H9 (cell line): Measurements from ENCODE around the gene FUT1. TPM values are rescaled to one million over a fixed set of nuclear protein-coding genes. Genes with fewer than 3 reads are reported as not detected.

Source experiments
- DNase-seq: peaks from one replicate; pipeline ENCODE4 v3.0.0-alpha.2; 2017
- H2AFZ ChIP-seq: one replicate; pipeline ENCODE4 v1.6.1; 2013; ENCODE audit warnings: mild to moderate bottlenecking, low read length, control low read depth, moderate library complexity
- H2AK5ac ChIP-seq: 2 replicates; pipeline ENCODE4 v1.6.1; 2013; ENCODE audit warnings: low read length, control low read depth, mixed read lengths; ENCODE audit not compliant: insufficient read length
- H2BK120ac ChIP-seq: one replicate; pipeline ENCODE4 v1.6.1; 2013; ENCODE audit warnings: low read depth, mild to moderate bottlenecking, low read length, control low read depth, inconsistent platforms; ENCODE audit not compliant: poor library complexity, severe bottlenecking
- H2BK12ac ChIP-seq: 2 replicates; pipeline ENCODE4 v1.6.1; 2013; ENCODE audit warnings: low read length, control low read depth, mixed read lengths, low read depth; ENCODE audit not compliant: insufficient read length
- H2BK15ac ChIP-seq: 2 replicates; pipeline ENCODE4 v1.6.1; 2013; ENCODE audit warnings: low read depth, low read length, control low read depth
- H2BK20ac ChIP-seq: one replicate; pipeline ENCODE4 v1.6.1; 2013; ENCODE audit warnings: low read depth, mild to moderate bottlenecking, low read length, control low read depth, inconsistent platforms; ENCODE audit not compliant: poor library complexity, severe bottlenecking
- H2BK5ac ChIP-seq: 2 replicates; pipeline ENCODE4 v1.6.1; 2013; ENCODE audit warnings: low read length, control low read depth, mixed read lengths; ENCODE audit not compliant: insufficient read length
- H3K14ac ChIP-seq: 2 replicates; pipeline ENCODE4 v1.6.1; 2013; ENCODE audit warnings: low read length, control low read depth; ENCODE audit not compliant: insufficient read depth
- H3K18ac ChIP-seq: 2 replicates; pipeline ENCODE4 v1.6.1; 2013; ENCODE audit warnings: low read depth, mild to moderate bottlenecking, mixed read lengths, low read length, control low read depth; ENCODE audit not compliant: insufficient read length
- H3K23ac ChIP-seq: 2 replicates; pipeline ENCODE4 v1.6.1; 2013; ENCODE audit warnings: low read length, control low read depth, mixed read lengths, low read depth; ENCODE audit not compliant: insufficient read length
- H3K23me2 ChIP-seq: 2 replicates; pipeline ENCODE4 v1.6.1; 2013; ENCODE audit warnings: low read depth, mild to moderate bottlenecking, mixed read lengths, low read length, control low read depth; ENCODE audit not compliant: insufficient read length, poor library complexity, severe bottlenecking
- H3K27ac ChIP-seq: 2 replicates; pipeline ENCODE4 v1.5.1; 2013; ENCODE audit warnings: low read length, control low read depth, mixed read lengths, low read depth; ENCODE audit not compliant: insufficient read length
- H3K27me3 ChIP-seq: 2 replicates; pipeline ENCODE4 v1.6.1; 2013; ENCODE audit warnings: low read length, control low read depth, inconsistent platforms; ENCODE audit not compliant: insufficient read depth
- H3K4ac ChIP-seq: 2 replicates; pipeline ENCODE4 v1.6.1; 2013; ENCODE audit warnings: low read depth, mild to moderate bottlenecking, control low read depth, inconsistent platforms, low read length, moderate library complexity
- H3K4me1 ChIP-seq: 2 replicates; pipeline ENCODE4 v1.6.1; 2013; ENCODE audit warnings: low read length, control low read depth, inconsistent platforms; ENCODE audit not compliant: insufficient read depth
- H3K4me2 ChIP-seq: 2 replicates; pipeline ENCODE4 v1.6.1; 2013; ENCODE audit warnings: low read length, control low read depth, mixed read lengths; ENCODE audit not compliant: insufficient read length, insufficient read depth
- H3K56ac ChIP-seq: 2 replicates; pipeline ENCODE4 v1.6.1; 2013; ENCODE audit warnings: low read depth, mild to moderate bottlenecking, mixed read lengths, low read length, control low read depth; ENCODE audit not compliant: insufficient read length
- H3K79me1 ChIP-seq: 2 replicates; pipeline ENCODE4 v1.6.1; 2013; ENCODE audit warnings: low read depth, mild to moderate bottlenecking, moderate library complexity, low read length, control low read depth, inconsistent platforms; ENCODE audit not compliant: insufficient read depth, poor library complexity, severe bottlenecking
- H3K79me2 ChIP-seq: 2 replicates; pipeline ENCODE4 v1.6.1; 2013; ENCODE audit warnings: low read length, control low read depth, inconsistent platforms; ENCODE audit not compliant: insufficient read depth
- H3K9ac ChIP-seq: 2 replicates; pipeline ENCODE4 v1.6.1; 2013; ENCODE audit warnings: low read length, control low read depth, mixed read lengths; ENCODE audit not compliant: insufficient read length; ENCODE audit errors: extremely low read depth
- H3K9me3 ChIP-seq: one replicate; pipeline ENCODE4 v1.6.1; 2013; ENCODE audit warnings: low read depth, low read length, inconsistent platforms; ENCODE audit not compliant: control insufficient read depth
- H3T11ph ChIP-seq: one replicate; pipeline ENCODE4 v1.6.1; 2013; ENCODE audit warnings: mild to moderate bottlenecking, low read length, control low read depth, inconsistent platforms
- H4K20me1 ChIP-seq: one replicate; pipeline ENCODE4 v1.6.1; 2013; ENCODE audit not compliant: control insufficient read depth, insufficient read length, insufficient read depth
- H4K5ac ChIP-seq: 2 replicates; pipeline ENCODE4 v1.6.1; 2013; ENCODE audit warnings: low read depth, mild to moderate bottlenecking, mixed read lengths, low read length, control low read depth; ENCODE audit not compliant: insufficient read length
- H4K8ac ChIP-seq: replicated peaks from 2 replicates; pipeline ENCODE4 v1.6.1; 2013; ENCODE audit warnings: low read length, control low read depth, mixed read lengths, low read depth; ENCODE audit not compliant: insufficient read length
- H4K91ac ChIP-seq: 2 replicates; pipeline ENCODE4 v1.6.1; 2013; ENCODE audit warnings: low read depth, mild to moderate bottlenecking, moderate library complexity, mixed read lengths, low read length, control low read depth; ENCODE audit not compliant: insufficient read length
- H3K27ac Mint-ChIP-seq, 3 experiments: 2 replicates in 2 of 3; 3 replicates in 1 of 3; pipeline ENCODE4 v1.8.0; 2020 to 2021; ENCODE audit warnings: mixed read lengths in 3 of 3, mild to moderate bottlenecking in 1 of 3, moderate library complexity in 1 of 3
- H3K27me3 Mint-ChIP-seq: 2 replicates; pipeline ENCODE4 v1.8.0; 2021; ENCODE audit warnings: low read depth, mild to moderate bottlenecking, moderate library complexity, mixed read lengths
- H3K36me3 Mint-ChIP-seq, 3 experiments: 2 replicates in 2 of 3; 3 replicates in 1 of 3; pipeline ENCODE4 v1.8.0; 2020 to 2021; ENCODE audit warnings: low read depth in 3 of 3, mixed read lengths in 3 of 3; ENCODE audit not compliant: insufficient read depth in 1 of 3
- H3K4me1 Mint-ChIP-seq, 2 experiments: 2 replicates each; pipeline ENCODE4 v1.8.0; 2020; ENCODE audit warnings: mixed read lengths in 2 of 2
- H3K4me3 Mint-ChIP-seq, 2 experiments: 2 replicates in 1 of 2; 3 replicates in 1 of 2; pipeline ENCODE4 v1.8.0; 2020 to 2021; ENCODE audit warnings: mild to moderate bottlenecking in 2 of 2, mixed read lengths in 2 of 2, moderate library complexity in 1 of 2
- H3K9me3 Mint-ChIP-seq, 2 experiments: 2 replicates in 1 of 2; 3 replicates in 1 of 2; pipeline ENCODE4 v1.8.0; 2020; ENCODE audit warnings: mild to moderate bottlenecking in 2 of 2, mixed read lengths in 2 of 2, moderate library complexity in 1 of 2
- WGBS: extraction: QIAGEN DNeasy Blood & Tissue Kit; methylation state at CpG from one replicate; pipeline ENCODE4 v1.1.7; 2013; ENCODE audit warnings: missing lambda C conversion rate, low lambda C conversion rate, mixed read lengths; ENCODE audit not compliant: insufficient read length; ENCODE audit errors: extremely low coverage; 5-methylcytosine and 5-hydroxymethylcytosine counted together
- total RNA-seq: library from RNA; stranded (reverse); gene quantifications from 2 replicates; pipeline ENCODE4 v1.2.1, GENCODE V29; 2021
- TF ChIP-seq, protein P1 (sequence below): fragments of 200-600 bp; sonication (generic); conservative IDR thresholded peaks from 3 replicates; pipeline ENCODE4 v1.8.0; 2021; ENCODE audit warnings: antibody characterized with exemption, mild to moderate bottlenecking

Gene FUT1
- total RNA-seq, 1 experiment from 2014 or later = 16.1 TPM

DNA sequence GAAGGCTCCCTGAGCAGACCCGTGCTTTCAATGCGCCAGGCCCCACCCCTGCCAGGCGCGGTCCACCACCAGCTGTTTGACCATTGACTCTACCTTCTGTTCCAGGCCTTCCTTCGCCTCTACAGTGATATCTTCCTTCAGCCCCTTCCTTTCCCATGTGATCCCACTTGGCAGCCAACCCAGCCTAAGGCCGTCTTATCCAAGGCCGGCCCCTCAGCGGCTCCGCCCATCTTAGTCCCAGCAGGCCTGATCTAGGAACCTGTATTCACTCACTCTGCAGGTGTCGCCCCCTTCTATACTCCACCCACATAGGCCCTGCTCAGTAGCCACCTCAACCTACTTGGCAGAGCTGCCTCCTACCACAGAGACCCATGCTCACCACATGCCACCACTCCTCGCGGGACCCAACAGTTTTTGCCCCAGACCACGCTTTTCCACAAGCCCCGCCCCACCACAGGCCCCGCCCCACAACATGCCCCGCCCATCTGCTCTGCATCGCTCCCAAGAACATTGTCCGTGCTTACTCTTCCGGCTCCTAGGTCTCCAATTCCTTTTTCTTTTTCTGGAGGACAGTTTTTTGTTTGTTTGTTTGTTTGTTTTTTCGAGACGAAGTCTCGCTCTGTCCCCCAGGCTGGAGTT lies 15.0 kb downstream of the FUT1 start:
- Histone ChIP-seq H4K8ac (no peak overlapping the region), H2BK20ac (no peak overlapping the region), H3K56ac (no peak overlapping the region), H2BK15ac (no peak overlapping the region), H2BK12ac (no peak overlapping the region), H3K27me3 (no peaks in the 10 kb centered on the region; the same call in 1 of the 2 replicates), H3K79me2 (no peaks in the 10 kb centered on the region), H3K79me1 (no peaks in the 10 kb centered on the region), H3K23ac (no peak overlapping the region), H3K4ac (no peak overlapping the region), H3K4me2 (peak overlapping the region; percentile 3), H3K9ac (no peak overlapping the region), H2AFZ (no peak overlapping the region), H4K20me1 (no peaks in the 10 kb centered on the region), H3K27ac (no peak overlapping the region), H2AK5ac (no peak overlapping the region), H3K23me2 (peaks cover 9% of the 10 kb centered on the region), H2BK120ac (no peak overlapping the region), H4K5ac (no peak overlapping the region), H3K4me1 (no peaks in the 10 kb centered on the region; the same call in 1 of the 2 replicates), H2BK5ac (no peak overlapping the region), H3K9me3 (no peaks in the 10 kb centered on the region), H3K14ac (no peak overlapping the region), H3K18ac (no peak overlapping the region), H3T11ph (no peak overlapping the region), H4K91ac (no peak overlapping the region)
- peaks cover 2 to 4% (median 3%) of the 10 kb centered on the region in 3 experiments; a peak in 3 of 7 replicates for H3K36me3 Mint-ChIP-seq
- TF ChIP-seq, protein P1, sequence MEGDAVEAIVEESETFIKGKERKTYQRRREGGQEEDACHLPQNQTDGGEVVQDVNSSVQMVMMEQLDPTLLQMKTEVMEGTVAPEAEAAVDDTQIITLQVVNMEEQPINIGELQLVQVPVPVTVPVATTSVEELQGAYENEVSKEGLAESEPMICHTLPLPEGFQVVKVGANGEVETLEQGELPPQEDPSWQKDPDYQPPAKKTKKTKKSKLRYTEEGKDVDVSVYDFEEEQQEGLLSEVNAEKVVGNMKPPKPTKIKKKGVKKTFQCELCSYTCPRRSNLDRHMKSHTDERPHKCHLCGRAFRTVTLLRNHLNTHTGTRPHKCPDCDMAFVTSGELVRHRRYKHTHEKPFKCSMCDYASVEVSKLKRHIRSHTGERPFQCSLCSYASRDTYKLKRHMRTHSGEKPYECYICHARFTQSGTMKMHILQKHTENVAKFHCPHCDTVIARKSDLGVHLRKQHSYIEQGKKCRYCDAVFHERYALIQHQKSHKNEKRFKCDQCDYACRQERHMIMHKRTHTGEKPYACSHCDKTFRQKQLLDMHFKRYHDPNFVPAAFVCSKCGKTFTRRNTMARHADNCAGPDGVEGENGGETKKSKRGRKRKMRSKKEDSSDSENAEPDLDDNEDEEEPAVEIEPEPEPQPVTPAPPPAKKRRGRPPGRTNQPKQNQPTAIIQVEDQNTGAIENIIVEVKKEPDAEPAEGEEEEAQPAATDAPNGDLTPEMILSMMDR = no peak
- H3K4me3 Mint-ChIP-seq = peak overlapping the region in 1 of 2 experiments; percentile 80
- DNase-seq = peak; percentile 95
- H3K27ac Mint-ChIP-seq = peak overlapping the region; percentile 70 to 96 (median 90); a peak in 5 of 7 replicates
- H3K9me3 Mint-ChIP-seq = no peaks in the 10 kb centered on the region
- peaks cover 23 to 51% of the 10 kb centered on the region in 2 experiments for H3K4me1 Mint-ChIP-seq
- peaks cover 20% of the 10 kb centered on the region for H3K27me3 Mint-ChIP-seq
- WGBS = no CpG with 5 or more reads among the region's 22 CpGs
